ENCODE measurements around the gene SLX4IP.
"Not testable (repeated sequence)": the region's sequence is repeated elsewhere in the genome, so short reads cannot be mapped to it uniquely, and the experiment has no call there.

The SLX4IP gene

DNA sequence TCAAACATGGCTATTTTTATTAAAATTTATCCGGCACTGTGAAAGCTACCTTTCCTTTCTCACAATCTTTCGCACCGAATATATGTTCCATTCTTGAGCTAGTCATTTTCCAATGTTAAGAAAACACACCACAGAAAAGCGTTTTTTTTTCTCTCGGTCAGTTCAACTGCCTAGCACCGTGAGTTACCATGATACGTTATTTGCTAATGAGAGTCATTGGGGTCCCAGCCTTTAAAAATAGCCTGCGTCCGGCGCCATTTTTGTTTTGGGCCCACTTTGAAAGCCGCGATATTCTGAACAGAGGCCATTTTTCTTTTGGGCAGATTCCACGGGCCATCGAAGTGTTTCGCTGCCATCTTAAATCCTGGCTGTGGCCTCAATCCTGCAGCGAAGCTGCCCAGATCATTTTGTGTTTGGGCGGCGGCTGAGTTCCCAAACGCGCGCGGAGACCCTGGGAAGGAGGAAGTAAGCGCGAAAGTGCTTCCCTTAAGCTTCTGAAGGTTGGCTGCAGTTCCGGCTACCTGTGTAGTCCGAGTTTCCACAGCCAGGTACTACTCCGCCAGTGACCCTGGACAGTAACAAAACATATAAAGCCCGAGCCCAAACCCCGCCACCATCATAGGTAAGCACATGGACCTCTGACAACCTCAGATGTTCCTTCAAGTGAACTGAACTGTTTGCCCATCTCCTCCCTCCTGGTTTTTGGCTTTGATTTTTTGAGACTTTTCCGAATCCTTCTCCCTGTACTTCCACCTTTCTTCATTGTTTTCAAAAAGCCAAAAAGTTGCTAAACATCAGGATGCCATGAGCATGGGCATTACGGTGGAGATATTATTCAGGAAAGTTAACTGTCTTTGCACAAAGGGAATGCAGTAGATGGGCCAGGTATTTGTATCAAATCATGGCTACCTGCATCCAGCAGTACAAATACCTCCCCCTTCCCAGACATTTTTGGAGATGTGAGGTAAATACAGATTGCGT, at the start of gene SLX4IP:
SLX4IP (plus strand) TSS at position 474 of the 981 bp plus-strand sequence. CDS start 22,900 bp downstream, outside the sequence.
- peak; percentile 94 for DNase-seq

DNA sequence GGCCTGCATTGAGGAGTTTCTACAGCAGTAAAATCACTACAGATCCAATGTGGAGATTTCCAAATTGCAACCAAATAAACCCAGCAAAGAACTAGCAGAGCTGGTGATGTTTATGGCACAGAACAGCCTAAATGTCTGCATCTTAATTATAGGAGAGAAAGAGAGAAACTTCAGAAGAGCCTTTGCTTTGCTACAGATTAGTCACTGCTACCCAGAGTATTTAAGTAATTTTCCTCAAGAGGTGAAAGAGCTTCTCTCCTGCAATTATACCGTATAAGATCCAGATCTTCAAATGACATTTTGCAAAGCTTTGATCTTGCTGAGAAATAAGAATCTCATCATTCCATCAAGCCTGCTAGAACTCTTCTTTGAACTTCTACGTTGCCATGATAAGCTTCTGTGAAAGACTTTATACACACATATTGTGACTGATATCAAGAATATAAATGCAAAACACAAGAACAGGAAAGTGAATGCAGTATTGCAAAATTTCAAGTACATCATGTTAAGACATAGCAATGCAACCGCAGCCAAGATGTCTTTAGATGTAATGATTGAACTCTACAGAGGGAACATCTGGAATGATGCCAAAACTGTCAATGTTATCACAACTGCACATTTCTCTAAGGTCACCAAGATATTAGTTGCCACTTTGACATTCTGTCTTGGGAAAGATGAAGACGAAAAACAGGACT, 49.1 kb upstream of the SLX4IP start:
- DNase-seq = no peak

DNA sequence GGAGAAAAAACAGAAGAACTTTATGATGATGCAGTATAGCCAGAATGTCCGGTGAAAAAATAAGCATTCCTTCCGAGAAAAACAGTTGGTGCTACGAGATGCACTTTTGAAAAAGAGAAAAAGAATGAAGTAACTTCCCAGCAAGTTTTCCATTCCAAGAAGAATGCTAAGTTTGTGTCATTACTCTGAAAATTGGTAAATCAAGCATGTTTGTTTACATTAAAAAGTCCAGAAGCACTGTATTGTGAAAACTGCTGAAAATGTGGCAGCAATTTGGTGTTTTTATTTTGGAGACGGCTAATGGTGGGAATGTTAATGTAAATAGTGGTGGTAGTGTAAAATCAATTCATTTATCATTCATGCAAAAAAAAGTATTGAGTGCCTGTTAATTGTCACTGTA, 47.4 kb upstream of the SLX4IP start:
- DNase-seq = no peak

DNA sequence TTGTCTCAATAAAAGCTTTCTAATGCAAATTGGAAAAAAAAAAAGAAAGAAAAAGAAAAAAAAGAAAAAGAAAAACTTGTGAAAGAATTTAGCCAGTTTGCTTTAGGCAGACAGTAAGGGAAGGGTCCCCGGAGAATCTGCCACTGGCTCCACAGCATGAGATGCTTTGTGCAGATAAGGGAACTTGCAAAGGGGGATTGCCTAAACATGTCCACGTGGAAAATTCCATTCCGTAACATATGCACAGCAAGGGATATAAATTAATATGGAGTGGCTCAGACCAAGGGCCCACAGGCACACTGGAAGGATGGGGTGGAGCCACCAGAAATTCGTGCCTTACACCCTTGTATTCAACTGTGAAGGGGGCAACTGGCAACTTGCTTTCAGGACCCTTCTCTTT, 46.5 kb upstream of the SLX4IP start:
- no peak for DNase-seq

DNA sequence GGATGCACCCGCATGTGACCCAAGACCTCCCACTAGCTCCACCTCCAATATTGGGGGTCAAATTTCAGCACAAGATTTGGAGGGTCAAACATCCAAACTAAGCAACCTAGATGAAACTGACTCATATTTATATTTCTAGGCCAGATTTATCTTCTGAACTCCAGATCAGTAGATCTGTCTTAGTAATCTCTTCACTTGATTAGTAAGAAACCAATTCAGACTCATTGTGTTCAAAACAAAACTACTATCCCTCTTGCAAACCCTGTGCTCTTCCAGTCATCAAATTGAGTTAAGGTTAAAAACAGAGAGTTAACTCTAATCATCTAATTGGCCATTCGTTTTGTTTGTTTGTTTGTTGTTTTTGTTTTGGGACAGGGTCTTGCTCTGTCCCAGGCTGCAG, 44.4 kb upstream of the SLX4IP start:
- DNase-seq = peak; percentile 9

DNA sequence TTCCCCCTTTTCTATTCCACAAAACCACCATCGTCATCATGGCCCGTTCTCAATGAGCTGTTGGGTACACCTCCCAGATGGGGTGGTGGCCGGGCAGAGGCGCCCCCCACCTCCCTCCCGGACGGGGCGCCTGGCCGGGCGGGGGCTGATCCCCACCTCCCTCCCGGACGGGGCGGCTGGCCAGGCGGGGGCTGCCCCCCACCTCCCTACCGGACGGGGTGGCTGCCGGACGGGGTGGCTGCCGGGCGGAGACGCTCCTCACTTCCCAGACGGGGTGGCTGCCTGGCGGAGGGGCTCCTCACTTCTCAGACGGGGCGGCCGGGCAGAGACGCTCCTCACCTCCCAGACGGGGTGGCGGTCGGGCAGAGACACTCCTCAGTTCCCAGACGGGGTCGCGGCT, 40.4 kb upstream of the SLX4IP start:
- not testable (repeated sequence) for DNase-seq

DNA sequence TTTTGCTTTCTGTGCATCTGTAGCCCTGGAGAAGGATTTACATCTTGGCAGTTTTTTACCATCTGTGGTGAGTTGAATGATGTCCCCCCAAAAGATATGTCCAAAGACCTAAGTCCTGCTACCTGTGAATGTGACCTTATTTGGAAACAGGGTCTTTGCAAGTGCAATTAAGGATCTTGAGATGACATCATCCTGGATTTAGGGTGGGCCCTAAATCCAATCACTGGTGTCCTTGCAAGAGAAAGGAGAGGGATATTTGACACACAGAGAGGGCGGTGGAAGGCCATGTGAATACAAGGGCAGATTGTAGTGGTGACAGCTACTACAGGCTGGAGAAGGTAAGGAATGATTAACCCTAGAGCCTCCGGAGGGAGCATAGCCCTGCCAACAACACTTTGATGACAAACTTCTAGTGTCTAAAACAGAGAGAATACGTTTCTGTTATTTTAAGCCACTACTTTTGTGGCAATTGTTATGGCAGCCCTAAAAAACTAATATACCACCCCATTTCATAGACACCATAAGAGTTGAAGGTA, 36.2 kb upstream of the SLX4IP start:
- DNase-seq = no peak

DNA sequence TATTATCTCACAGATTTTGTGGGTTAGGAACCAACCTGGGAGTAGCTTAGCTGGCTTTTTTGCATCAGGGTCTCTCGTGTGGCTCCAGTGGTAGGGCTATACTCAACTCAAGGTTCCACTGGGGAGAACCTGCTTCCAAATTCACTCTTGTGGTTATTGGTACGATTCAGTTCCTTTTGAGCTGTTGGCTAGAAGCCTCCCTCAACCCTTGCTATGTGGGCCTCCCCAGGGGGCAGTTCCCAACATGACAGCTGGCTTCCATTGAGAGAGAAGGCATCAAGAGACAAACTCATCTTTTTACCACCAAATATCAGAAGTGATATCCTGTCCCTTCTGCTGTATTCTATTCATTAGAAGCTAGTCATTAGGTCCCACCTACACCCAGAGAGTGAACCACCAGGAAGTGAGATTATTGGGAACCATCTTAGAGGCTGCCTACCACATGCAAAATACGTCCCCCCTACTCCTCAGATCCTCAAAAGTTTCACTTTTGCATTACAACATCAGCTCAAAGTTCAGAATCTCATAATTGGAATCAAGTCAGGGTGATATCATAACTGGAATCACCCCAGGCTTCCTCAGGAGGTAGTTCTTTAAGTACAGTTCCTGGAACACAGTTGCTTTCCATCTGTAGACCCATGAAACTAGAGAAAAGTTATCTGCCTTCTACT, 32.0 kb upstream of the SLX4IP start:
- DNase-seq = peak; percentile 10

DNA sequence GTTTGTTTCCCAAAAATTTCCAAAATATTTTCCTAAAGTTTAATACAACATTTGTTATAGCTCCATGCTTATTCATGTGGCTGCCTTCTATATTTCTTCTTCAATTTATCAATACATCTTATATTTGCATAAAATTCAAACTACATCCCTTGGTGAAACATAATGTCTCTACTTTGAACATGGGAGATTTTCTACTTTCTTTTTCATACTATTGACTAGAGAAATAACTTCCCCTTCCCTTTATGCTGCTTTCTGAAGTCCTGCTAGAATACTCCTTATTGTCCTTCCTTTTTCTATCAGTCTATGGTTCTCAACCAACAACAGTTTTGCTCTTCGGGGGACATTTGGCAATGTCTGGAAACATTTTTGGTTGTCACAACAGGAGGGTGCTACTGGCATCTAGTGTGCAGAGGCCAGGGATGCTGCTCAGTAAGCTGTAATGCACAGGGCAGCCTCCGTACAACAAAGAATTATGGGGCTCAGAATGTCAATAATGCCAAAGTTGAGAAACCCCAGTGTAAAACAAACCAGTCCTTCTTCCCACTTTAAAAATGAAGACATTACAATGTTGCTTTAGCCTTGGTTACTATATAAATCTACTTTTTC, 31.0 kb upstream of the SLX4IP start:
- no peak for DNase-seq

DNA sequence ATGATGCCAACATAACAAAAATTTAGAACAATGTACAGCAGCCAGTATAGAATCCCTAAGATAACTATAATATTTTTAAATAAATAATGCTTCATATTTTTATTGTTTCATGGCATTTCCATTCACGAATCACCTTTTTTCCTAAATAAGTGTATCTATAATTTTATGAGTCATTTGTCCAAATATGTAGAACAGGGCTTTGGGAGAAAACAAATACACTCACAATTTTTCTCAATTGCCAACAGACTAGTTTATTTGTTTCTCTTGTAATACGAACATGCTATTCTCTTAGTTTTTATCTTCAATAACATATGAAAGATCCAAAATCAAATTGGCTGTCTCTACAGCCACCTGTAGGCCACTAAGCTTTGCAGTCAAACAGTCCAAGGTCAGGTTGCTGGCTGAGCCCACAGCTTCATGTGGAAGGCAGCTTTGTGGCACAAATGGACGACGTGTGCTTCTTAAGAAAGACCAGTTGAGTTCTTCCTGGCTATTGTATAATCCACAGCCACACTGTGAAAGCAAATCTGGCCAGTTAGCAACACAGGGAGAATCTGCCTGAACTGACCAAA, 30.1 kb upstream of the SLX4IP start:
- no peak for DNase-seq

DNA sequence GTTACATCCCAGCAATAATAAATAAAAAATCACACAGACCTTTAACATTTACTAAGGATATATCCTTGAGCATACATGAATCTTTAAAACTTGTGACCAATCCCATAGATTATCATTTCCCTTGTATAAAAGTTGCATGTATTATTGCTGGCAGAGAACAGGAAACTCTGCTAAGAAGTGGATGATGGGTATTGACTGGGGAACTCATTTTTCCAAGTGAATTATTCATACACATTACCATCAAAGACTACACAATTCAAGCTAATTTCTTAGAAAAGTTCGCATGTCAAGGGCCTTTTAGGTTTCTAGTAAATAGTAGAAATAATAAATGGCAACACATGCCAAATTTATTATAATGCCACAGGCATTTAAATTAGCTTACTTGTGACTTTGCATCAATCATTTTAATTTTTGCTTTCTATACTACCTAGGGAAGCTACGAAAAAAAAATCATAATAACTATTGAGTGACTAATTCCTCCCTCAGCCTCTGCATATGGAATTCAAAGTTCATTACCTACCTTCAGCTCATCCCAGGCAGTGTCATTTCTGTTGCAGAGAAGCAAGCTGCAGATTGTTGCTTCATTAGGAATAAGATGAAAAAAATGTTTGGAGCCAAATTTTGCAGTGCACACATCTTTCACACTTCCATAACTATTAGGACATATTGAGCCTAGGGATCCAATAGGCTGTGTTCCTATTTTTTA, 26.8 kb upstream of the SLX4IP start:
- DNase-seq = no peak

DNA sequence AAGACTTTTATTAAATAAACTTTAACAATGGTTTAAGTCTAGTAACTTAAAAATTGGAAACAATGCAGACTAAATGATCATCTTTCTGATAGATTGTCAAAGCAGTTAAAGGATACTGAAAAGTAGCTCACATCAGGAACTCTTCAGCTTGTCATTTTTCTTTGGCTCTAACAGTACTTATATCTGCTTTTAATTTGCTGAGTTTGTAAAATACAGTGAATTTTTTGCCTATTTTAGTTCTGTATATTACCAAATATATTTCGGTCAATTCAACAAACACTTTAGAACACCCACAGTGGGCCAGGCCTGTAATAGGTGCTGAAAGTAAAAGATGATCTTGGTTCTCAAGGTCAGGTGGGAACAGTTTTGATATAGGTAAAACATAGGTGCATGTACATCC, 23.4 kb upstream of the SLX4IP start:
- no peak for DNase-seq

DNA sequence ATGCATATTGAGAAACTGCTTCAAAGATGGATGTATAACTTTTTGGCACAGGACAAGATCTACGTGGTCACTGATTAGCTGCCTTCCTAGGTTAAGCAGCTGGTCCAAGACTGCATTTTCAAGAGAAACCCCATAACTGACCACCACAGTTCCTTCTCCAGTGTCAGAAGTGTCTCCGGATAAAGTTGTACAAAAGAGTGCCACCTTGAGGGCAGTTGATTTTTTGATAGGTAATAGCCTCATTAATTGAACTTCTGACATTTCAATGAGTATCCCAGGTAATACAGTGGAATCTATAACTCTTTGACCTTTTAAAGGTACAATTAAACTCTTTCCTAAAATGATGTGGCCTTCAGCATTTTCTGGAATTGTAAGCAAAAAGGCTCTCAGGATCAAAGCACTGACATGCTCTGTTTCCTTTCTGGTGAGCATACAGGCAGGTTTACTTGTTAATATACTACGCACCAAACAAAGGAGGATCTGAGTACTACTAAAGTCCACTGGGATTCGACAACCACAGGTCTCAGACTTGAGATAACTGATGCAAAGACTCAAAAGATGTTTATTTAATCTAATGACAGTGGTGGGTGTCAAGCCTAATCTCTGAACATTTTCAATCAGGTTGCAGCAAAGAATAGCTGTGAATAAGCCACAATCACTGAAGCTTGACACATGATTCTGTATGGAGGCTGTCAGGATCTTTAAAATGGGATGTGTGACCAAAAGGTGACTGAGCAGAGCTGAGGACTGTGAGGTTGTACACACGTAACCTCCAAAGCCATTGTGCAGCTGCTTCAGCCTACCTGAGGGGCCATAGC, 22.3 kb upstream of the SLX4IP start:
- no peak for DNase-seq

DNA sequence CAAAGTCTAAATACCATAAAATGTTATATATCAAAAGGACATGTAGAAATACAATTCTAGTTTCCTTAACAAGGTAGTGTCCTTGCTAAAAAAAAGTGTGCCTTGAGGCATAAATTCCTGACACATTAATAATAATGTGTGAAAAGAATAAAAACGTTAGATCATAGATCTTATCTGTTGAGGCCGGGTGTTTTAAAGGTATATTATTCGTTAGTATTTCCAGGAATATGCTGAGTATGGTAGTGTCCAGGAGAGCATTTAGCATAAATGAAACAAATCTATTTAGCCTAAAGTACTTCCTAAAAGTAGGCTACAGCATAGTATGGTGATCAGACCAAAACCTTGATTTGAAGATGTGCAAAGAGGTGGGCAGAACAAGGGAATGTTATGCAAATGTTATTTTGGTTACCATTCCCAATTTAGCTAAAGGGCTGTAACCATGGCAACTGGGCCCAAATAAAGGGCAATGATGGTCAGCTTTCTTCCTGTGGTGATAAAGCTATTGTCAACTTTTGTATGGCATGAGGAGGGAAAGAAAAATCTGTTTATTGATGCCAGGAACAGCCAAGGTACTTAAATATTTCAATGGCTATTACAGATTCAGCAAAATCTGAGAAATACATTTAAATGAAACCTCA, 20.0 kb upstream of the SLX4IP start:
- DNase-seq = no peak

DNA sequence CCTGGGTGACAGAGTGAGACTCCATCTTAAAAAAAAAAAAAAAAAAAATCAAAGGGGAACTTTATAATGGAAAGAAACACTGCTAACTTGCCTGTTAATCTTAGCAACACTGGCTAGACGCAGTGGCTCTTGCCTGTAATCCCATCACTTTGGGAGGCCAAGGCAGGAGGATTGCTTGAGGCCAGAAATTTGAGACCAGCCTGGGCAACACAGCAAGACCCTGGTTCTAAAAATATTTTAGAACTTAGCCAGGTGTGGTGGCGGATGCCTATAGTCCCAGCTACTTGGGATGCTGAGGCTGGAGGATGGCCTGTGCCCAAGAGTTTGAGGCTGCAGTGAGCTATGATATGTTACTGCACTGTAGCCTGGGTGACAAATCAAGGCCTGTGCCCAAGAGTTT, 17.9 kb upstream of the SLX4IP start:
- DNase-seq = not testable (repeated sequence)

DNA sequence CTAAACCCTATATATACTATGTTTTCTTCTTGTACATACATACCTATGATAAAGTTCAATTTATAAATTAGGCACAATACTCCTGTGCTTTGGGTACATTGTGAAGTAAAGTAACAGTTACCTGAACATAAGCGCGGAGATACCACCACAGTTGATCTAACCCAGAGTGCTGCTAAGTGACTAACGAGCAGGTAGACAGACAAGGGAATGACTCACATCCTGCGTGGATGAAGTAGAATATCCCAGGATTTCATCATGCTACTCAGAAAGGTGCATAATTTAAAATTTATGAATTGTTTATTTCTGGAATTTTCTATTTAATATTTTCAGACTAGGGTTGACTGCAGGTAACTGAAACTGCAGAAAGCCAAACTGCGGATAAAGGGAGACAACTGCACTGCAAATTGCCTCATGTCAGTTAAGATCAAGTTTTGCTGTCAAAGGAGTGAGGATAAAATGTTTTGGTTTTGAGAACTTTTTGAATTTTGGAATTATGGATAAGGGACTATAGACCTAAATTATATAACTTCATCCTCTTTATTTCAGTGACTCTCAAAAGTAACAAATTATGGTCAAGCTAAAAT, 15.5 kb upstream of the SLX4IP start:
- DNase-seq = no peak

DNA sequence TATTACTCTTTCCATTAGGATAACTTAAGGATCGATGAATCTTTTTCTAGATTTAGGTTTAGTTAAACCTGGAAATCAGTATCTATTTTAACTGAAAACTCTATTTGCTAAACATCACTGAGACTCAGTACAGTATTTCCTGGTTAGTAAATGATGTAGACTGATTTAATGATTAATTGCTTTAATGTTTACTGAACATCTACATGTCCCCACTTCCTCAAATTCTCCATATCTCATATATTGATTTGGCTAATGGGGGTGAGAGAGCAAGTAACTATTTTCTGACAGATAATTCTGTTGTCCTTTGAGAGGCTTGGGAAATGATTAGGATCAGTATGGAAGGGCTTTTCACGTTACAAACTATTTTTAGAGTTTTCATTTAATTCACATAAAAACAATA, 11.4 kb upstream of the SLX4IP start:
- DNase-seq = no peak

DNA sequence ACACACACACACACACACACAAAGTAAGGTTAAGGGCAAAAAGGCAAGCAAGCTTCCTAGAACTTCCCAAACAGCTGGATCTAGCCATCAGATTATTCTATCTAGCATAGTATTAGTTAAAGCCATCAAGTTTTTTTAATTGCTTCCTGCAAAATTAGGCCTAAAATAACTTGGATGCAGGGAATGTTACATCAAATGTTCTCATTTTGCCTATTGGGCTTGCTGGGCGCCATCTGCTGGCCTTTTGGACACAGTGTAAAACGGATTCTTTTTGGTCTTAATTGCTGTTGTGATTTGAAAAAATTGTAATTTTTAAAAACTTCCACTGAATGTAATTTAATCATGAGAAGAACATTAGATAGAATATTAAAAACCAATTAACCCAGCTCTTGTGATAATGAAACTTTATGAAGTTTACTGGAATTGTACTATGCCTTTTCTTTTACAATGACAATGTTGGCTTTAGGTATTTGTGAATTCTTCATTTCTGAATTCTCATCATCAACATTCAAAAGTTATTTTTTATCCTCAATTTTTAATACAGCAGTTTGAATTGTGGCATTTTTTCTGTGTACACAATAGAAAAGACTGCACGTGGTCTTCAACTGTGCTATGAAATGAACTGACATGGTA, 7.9 kb upstream of the SLX4IP start:
- DNase-seq = peak; percentile 44

DNA sequence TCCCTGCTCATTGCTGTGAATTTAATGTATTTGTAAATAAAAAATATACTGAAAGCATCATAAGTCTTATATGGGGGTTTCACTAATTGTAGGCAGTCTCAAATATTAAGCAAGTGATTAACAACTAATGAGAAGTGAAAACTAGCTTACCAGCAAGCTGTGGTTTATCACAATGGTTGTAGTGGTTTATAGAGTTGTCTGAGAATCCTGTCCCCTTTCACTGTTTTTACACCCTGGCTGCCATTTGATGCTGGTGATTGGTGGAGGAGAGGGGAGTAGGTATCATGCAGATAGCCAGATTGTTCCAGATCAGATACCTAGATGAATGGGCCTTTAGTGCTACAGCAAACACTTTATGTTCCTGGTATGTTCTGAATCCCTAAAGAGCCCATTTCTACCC, 7.1 kb upstream of the SLX4IP start:
- DNase-seq = no peak
